NCI-H774 (cell line): ENCODE measurements around the gene ZNF808.
"Not testable (repeated sequence)": the region's sequence is repeated elsewhere in the genome, so short reads cannot be mapped to it uniquely, and the experiment has no call there.

ENCODE experiments used
- DNase-seq: peaks from one replicate; lab custom pipeline; 2025; lab: John Stamatoyannopoulos, UW

ZNF808 gene

DNA sequence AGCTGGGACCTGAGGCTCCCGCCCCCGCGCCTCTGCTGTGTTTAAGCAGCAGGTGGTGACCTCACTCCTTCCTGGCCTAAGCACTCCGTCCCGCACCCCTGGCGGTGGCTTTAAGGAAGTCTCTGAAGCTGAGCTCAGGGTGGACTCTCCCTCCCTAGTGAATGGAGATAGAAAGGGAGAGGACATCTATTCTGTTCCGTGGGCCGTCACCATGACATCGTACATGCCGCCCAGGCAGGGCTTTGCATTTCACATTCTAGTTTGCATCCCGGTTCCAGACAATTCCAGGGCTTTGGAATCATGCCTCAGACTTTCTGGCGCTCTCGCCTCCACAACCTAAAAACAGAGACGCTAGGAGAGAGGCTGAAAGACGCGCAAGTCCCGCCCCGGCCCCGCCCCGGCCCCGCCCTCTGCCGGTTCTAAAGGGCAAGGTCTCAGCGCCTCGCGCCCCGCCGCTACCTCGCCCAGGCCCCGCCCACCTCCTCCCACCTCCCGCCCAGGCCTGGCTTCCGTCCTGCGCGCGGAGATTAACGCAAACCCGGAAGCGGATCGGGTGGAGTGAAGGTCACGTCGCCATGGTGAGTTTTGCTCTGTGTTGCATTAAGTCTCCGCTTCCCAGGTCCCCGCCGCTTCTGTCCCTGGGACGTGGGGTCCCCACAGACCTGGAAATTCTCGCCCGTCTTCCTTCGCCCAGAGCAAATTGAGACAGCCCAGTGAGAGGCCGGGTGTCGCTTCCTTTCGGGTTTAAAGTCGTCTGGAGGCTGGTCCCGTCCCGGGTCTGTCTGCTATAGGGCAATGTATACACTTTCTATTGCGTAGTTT, at the start of gene ZNF808:
Gene ZNF808 (plus strand): TSS at position 535 of the 822 bp plus-strand sequence. CDS start 15,617 bp downstream, outside the sequence.
- peak; percentile 92 for DNase-seq

DNA sequence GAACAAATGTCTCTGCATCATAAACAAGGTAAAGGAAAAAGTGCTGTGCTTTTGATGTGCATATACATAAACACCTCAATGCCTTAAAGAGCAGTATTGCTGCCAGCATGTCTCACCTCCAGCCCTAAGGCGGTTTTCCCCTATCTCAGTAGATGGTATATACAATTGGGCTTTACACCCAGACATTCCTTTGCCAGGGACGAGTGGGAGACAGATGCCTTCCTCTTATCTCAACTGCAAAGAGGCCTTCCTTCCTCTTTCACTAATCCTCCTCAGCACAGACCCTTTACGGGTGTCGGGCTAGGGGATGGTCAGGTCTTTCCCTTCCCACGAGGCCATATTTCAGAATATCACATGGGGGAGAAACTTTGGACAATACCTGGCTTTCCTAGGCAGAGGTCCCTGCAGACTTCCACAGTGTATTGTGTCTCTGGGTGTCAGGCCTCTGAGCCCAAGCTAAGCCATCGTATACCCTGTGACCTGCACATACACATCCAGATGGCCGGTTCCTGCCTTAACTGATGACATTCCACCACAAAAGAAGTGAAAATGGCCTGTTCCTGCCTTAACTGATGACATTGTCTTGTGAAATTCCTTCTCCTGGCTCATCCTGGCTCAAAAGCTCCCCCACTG, 43.2 kb upstream of the ZNF808 start:
- not testable (repeated sequence) for DNase-seq

DNA sequence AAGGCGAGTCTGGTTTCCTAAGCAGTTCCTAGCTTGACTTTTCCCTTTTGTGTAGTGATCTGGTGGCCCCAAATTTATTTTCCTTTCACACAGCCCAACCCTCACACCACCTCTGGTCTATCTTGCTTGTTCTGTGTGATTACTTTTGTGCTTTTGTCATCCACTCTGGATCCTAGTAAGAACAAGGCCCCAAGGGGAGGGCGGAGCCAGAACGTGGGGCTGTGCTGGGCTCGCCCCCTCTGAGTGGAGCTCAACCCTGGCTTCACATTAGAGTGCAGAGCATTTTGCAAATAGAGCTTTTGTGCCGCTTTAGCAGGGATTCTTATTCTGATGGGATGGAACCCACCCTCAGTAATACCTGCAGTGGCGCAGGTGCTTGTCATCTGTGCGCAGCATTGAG, 42.4 kb upstream of the ZNF808 start:
- DNase-seq = not testable (repeated sequence)

DNA sequence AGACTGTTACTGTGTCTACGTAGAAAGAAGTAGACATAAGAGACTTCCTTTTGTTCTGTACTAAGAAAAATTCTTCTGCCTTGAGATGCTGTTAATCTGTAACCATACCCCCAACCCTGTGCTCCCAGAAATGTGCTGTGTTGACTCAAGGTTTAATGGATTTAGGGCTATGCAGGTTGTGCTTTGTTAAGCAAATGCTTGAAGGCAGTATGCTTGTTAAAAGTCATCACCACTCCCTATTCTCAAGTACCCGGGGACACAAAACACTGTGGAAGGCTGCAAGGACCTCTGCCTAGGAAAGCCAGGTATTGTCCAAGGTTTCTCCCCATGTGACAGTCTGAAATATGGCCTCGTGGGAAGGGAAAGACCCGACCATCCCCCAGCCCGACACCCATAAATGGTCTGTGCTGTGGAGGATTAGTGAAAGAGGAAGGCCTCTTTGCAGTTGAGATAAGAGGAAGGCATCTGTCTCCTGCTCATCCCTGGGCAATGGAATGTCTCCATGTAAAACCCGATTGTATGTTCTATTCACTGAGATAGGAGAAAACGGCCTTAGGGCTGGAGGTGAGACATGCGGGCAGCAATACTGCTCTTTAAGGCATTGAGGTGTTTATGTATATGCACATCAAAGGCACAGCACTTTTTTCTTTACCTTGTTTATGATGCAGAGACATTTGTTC, 41.8 kb upstream of the ZNF808 start:
- not testable (repeated sequence) for DNase-seq

DNA sequence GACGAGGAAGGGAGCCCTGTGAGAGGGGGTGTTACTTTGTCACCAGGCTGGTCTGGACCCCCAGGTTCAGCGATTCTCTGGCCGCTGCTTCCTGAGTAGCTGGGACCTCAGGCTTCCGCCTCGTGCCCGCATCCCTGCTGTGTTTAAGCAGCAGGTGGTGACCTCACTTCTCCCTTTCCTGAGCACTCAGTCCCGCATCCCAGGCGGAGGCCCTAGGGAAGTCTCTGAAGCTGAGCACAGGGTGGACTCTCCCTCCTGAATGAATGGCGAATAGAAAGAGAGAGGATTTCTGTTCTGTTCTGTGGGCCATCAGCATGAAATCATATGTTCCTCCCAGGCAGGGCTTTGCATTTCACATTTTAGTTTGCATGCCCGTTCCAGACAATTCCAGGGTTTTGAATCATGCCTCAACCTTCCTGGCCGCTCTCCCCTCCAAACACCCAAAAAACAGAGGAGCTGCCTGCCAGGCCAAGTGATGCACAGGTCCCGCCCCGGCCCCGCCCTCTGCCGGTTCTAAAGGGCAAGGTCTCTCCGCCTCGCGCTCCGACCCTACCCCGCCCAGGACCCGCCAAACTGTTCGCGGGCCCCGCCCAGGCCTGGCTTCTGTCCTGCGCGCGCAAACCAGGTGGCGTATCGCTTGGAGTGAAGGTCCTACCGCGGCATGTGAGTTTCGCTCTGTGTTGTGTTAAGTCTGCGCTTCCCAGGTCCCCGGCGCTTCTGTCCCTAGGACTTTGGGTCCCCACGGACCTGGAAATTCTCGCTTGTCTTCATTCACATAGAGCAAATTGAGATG, 35.1 kb upstream of the ZNF808 start:
- DNase-seq = no peak

DNA sequence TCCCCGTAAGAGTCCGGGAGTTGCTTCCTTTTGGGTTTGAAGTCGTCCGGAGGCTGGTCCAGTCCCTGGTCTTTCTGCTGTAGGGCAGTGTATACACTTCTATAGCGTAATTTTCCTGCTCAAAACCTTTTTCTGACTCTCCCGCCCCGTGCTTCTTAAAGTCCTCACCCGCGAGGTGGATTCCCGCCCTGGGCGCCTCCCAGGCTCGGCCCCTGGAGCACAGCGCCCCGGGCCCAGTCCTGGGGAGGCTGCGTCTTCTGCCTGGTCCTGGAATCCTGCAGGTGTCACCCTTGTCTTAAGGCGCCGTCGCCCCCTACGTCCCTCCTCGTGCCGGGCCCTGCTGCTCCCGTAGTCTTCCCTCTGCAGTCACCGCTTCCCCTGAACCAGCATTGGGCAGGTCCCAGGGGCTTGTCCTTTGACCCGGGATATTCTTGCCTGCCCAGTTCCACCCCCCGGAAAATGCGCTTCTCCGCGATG, 34.4 kb upstream of the ZNF808 start:
- no peak for DNase-seq

DNA sequence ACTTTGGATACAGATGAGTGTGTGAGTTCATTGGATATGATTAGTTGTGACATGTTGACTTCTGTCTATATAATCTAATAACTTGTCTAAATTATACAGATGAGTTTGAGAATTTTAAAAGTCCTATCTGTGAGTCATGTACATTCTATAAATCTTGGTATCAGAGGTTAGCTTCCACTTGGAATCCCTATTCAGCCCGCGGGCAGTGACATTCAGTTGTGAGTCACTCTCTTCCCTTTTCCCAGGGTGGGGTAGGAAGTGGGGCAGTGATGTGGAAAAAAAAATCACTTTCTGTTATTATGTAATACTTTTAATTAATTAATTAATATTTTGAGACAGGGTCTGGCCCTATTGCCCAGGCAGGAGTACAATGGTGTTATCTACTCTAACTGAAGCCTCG, 33.0 kb upstream of the ZNF808 start:
- DNase-seq = no peak

DNA sequence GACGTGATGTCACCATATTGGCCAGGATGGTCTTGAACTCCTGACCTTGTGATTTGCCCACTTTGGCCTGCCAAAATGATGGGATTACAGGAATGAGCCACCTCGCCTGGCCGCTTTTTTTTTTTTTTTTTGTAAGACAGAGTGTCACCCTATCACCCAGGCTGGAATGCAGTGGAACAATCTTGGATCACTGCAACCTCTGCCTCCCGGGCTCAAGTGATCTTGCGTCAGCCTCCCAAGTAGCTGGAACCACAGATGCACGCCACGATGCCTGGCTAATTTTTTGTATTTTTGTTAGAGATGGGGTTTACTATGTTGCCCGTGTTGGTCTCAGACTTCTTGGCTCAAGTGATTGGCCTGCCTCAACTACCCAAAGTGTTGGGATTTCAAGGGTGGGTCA, 28.9 kb upstream of the ZNF808 start:
- no peak for DNase-seq

DNA sequence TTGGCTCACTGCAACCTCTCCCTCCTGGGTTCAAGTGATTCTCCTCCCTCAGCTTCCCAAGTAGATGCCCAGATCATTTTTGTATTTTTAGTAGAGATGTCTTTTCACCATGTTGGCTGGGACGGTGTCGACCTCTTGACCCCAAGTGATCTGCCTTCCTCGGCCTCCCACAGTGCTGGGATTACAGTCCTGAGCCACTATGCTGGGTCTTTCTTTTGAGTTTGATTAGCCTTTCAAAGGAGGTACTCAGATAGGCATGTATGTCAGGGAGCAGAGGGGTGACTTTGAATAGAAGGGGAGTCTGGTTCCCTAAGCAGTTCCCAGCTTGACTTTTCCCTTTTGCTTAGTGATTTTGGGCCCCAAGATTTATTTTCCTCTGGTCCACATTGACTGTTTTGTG, 27.0 kb upstream of the ZNF808 start:
- not testable (repeated sequence) for DNase-seq

DNA sequence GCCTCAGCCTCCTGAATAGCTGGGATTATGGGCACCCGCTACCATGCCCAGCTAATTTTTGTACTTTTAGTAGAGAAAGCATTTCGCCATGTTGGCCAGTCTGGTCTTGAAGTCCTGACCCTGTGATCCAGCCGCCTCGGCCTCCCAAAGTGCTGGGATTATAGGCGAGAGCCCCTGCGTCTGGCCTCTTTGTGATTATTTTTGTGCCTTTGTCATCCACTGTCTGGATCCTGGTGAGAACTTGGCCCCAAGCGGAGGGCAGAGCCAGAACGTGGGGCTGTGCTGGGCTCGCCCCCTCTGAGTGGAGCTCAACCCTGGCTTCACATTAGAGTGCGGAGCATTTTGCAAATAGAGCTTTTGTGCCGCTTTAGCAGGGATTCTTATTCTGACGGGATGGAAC, 26.5 kb upstream of the ZNF808 start:
- not testable (repeated sequence) for DNase-seq

DNA sequence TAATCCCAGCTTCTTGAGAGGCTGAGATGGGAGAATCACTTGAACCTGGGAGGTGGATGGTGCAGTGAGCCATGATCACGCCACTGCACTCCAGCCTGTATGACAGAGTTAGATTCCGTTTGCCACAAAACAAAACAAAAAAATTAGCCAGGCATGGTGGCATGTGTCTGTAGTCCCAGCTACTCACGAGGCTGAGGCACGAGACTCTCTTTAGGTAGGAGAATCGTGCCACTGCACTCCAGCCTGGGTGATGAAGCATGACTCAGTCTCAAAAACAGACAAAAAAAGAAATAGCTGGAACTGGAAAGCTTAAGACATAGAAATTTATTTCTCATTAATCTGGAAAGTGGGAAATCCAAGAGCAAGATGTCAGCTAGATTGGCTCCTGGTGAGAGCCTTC, 20.2 kb upstream of the ZNF808 start:
- no peak for DNase-seq

DNA sequence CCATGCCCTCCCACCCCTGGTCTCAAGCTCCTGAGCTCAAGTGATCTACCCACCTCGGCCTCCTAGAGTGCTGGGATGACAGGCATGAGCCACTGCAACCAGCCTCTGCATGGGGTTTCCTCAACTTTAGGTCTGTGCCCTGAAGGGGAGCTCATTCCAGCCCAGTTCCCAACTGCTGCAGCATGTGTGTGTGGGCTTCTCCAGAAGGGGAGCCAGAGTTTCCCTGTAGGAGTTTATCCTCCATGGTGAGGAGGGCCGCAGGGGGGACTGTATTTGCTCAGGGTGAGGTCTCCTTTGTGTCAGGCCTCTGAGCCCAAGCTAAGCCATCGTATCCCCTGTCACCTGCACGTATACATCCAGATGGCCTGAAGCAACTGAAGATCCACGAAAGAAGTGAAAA, 11.3 kb upstream of the ZNF808 start:
- DNase-seq = no peak

DNA sequence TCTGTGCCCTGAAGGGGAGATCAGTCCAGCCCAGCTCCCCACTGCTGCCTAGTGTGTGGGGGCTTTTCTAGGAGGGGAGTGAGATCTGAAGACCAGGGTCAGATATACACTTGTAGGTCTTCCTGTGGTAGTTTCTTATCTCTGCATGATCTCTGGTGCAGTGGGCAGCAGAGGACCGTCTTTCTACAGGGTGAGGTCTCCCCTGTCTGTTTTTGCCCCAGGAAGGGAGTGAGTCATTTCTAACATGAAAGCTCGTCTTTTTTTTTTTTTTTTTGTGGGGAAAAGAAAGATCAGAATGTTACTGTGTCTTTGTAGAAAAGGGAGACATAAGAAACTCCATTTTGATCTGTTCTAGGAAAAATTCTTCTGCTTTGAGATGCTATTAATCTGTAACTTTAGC, 8.8 kb upstream of the ZNF808 start:
- DNase-seq = no peak

DNA sequence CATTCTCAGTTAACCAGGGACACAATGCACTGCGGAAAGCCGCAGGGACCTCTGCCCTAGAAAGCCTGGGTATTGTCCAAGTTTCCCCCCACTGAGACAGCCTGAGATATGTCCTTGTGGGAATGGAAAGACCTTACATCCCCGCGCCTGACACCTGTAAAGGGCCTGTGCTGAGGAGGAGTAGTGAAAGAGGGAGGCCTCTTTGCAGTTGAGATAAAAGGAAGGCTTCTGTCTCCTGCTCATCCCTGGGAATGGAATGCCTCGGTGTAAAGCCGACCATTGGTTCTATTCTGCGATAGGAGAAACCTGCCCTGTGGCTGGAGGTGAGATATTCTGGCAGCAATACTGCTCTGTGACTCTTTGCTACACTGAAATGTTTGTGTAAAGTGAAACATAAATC, 8.3 kb upstream of the ZNF808 start:
- DNase-seq = not testable (repeated sequence)

DNA sequence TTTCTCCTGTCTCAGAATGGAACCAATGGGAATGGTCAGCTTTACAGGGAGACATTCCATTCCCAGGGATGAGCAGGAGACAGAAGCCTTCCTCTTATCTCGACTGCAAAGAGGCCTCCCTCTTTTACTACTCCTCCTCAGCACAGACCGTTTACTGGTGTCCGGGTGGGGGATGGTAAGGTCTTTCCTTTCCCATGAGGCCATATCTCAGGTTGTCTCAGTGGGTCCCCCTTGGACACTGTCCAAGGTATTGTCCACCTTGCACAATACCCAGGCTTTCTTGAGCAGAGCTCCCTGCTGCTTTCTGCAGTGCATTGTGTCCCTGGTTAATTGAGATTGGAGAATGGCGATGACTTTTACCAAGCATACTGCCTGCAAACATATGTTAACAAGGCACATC, 7.5 kb upstream of the ZNF808 start:
- no peak for DNase-seq

DNA sequence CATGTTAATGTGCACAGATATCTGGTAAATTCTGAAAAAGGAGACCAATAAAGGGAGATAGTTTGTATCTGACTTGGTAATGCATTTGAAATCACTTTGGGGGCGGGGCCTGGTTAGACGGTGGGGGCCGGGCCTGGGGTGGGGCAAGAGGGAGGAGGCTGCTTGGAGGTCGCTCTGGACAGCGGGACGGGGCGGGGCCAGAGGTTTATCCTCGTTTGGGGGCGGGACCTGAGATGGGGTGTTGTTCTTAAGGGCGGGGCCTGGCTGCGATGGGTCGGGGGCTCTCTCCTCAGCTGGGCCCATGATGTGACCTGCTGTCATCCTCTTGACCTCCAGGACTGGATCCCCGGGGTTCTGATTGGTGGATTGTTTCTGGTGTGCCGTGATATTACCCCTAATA, 4.9 kb upstream of the ZNF808 start:
- no peak for DNase-seq

DNA sequence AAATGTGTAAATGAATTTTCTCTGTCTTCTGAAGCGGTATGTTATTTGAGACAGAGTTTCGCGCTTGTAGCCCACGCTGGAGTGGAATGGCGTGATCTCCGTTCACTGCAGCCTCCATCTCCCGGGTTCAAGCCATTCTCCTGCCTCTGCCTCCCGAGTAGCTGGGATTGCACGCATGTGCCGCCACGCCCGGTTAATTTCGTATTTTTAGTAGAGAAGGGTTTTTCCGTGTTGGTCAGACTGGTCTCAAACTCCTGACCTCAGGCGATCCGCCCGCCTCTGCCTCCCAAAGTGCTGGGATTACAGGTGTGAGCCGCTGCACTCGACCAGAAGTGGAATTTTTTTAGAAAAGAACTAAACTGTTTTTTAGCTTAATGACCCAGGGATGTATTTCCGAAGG, 3.4 kb upstream of the ZNF808 start:
- no peak for DNase-seq

DNA sequence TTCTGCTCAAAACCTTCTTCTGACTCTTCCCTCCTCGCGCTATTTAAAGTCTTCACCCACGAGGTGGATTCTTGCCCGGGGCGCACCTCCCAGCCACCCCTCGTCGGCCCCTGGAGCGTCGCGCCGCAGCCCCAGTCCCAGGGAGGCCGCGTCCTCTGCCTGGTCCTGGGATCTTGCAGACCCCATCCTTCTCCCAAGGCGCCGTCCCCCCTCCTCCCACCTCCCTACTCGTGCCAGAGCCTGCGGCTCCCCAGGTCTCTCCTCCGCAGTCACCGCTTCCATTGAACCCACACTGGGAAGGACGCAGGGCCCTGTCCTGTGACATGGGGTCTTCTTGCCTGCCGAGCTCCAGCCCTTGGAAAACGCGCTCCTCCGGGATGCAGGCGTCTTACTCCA, 486 bp downstream of the ZNF808 start:
- DNase-seq = no peak

DNA sequence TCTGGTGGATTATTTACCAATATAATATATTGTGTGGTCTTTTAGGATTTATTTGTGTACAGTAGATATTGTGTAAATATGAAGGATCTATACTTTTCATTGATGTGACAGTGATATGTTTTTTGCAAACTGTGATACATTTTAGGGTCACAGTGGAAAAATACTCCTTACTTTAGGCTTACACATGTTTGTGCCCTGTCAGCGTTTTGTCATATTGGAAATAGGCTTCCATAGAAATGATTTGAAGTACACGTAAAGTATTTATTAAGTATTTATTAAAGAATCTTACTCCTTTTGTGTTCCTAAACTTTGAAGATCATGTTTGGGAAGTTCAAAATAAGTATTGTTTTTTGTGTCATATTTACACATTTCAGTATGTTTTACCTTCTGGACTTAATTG, 5.0 kb downstream of the ZNF808 start:
- DNase-seq = no peak

DNA sequence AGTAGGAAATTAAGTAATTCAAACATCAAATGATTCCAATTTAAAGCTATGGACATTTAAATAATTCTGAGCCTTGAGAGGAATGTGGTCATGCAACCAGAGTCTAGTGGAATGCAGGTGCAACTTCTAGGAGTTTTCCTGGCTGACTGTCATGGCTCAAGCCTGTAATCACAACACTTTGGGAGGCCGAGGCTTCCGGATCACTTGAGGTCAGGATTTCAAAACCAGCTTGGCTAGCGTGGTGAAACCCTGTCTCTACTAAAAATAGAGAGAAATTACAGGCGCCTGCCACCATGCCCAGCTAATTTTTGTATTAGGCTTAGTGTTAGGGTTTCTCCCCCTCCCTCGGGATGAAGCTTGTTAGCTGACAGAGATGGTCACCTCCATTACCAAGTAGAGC, 6.4 kb downstream of the ZNF808 start:
- no peak for DNase-seq

DNA sequence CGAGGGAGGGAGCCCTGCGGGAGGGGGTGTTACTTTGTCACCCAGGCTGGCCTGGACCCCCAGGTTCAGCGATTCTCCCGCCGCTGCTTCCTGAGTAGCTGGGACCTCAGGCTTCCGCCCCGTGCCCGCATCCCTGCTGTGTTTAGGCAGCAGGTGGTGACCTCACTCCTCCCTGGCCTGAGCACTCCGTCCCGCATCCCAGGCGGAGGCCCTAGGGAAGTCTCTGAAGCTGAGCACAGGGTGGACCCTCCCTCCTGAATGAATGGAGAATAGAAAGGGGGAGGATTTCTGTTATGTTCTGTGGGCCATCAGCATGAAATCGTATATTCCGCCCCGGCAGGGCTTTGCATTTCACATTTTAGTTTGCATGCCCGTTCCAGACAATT, 7.9 kb downstream of the ZNF808 start:
- DNase-seq = not testable (repeated sequence)

DNA sequence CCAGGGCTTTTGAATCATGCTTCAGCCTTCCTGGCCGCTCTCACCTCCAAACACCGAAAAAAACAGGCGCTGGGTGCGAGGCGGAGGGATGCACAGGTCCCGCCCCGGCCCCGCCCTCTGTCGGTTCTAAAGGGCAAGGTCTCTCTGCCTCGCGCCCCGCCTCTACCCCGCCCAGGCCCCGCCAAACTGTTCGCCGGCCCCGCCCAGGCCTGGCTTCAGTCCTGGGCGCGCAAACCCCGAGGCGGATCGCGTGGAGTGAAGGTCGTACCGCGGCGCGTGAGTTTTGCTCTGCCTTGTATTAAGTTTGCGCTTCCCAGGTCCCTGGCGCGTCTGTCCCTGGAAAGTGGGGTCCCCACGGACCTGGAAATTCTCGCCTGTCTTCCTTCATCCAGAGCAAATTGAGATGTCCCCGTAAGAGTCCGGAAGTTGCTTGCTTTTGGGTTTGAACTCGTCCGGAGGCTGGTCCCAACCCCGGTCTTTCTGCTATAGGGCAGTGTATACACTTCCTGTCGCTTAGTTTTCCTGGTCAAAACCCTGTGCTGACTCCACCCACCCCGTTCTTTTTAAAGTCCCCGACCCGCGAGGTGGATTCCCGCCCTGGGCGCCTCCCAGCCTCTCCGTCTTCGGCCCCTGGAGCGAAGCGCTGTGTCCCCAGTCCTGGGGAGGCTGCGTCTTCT, 8.4 kb downstream of the ZNF808 start:
- no peak for DNase-seq
